HepG2 (cell line): ENCODE results near the gene INPP5K. TPM values are rescaled to one million over a fixed set of nuclear protein-coding genes. Genes with fewer than 3 reads are reported as not detected.
A peak's percentile ranks its signal among the peaks of the same experiment; 100 is the strongest.

Experiments
- BCL6 ChIP-seq: IDR thresholded peaks from 2 replicates; pipeline ENCODE4 v1.6.1; 2016; ENCODE audit warnings: missing genetic modification reagents, missing compliant biosample characterization
- DZIP1 ChIP-seq: sonication (generic); formaldehyde crosslinking; IDR thresholded peaks from 2 replicates; pipeline ENCODE4 v1.5.0; 2020; ENCODE audit warnings: mild to moderate bottlenecking, missing genetic modification reagents
- EEA1 ChIP-seq: sonication (generic); formaldehyde crosslinking; IDR thresholded peaks from 2 replicates; pipeline ENCODE4 v1.5.1; 2020; ENCODE audit warnings: mild to moderate bottlenecking, missing genetic modification reagents, borderline replicate concordance
- IRF9 ChIP-seq: sonication (generic); formaldehyde crosslinking; IDR thresholded peaks from 2 replicates; pipeline ENCODE4 v1.8.0; 2022; ENCODE audit warnings: missing genetic modification reagents, mild to moderate bottlenecking, borderline replicate concordance
- SMARCE1 ChIP-seq: fragments of 450-650 bp; IDR thresholded peaks from 2 replicates; pipeline ENCODE4 v1.6.1; 2017; ENCODE audit warnings: borderline replicate concordance
- SP2 ChIP-seq: sonication (generic); formaldehyde crosslinking; IDR thresholded peaks from 2 replicates; pipeline ENCODE4 v1.5.1; 2020; ENCODE audit warnings: mild to moderate bottlenecking, missing genetic modification reagents
- SYNCRIP ChIP-seq: fragments of 200-400 bp; formaldehyde crosslinking; IDR thresholded peaks from 2 replicates; pipeline ENCODE4 v1.6.1; 2018; ENCODE audit warnings: mild to moderate bottlenecking, low read depth, low read length; ENCODE audit not compliant: insufficient read depth
- TFDP1 ChIP-seq: IDR thresholded peaks from 2 replicates; pipeline ENCODE4 v1.6.1; 2016; ENCODE audit warnings: missing compliant biosample characterization, missing genetic modification reagents, borderline replicate concordance
- TSC22D2 ChIP-seq: sonication (generic); formaldehyde crosslinking; IDR thresholded peaks from 2 replicates; pipeline ENCODE4 v1.5.1; 2020; ENCODE audit warnings: missing genetic modification reagents, mild to moderate bottlenecking, borderline replicate concordance
- YY1 ChIP-seq: IDR thresholded peaks from 2 replicates; pipeline ENCODE4 v1.6.1; 2011; ENCODE audit warnings: low read length, low read depth, moderate library complexity, mild to moderate bottlenecking; ENCODE audit not compliant: insufficient read depth, insufficient replicate concordance
- ZHX1 ChIP-seq: sonication (generic); formaldehyde crosslinking; IDR thresholded peaks from 2 replicates; pipeline ENCODE4 v1.8.1; 2022; ENCODE audit warnings: low read depth, mild to moderate bottlenecking, missing genetic modification reagents
- ZNF331 ChIP-seq: sonication (generic); formaldehyde crosslinking; IDR thresholded peaks from 2 replicates; pipeline ENCODE4 v1.4.0; 2020; ENCODE audit warnings: missing genetic modification reagents
- ZNF430 ChIP-seq: sonication (generic); formaldehyde crosslinking; IDR thresholded peaks from 2 replicates; pipeline ENCODE4 v1.9.0; 2021; ENCODE audit warnings: mild to moderate bottlenecking, missing genetic modification reagents
- ZNF547 ChIP-seq: sonication (generic); formaldehyde crosslinking; IDR thresholded peaks from 2 replicates; pipeline ENCODE4 v1.5.1; 2020; ENCODE audit warnings: mild to moderate bottlenecking, missing genetic modification reagents
- ZNF619 ChIP-seq: sonication (generic); formaldehyde crosslinking; IDR thresholded peaks from 2 replicates; pipeline ENCODE4 v1.4.0; 2020; ENCODE audit warnings: mild to moderate bottlenecking, missing genetic modification reagents
- ZNF704 ChIP-seq: sonication (generic); formaldehyde crosslinking; IDR thresholded peaks from 2 replicates; pipeline ENCODE4 v1.8.1; 2023; ENCODE audit warnings: mild to moderate bottlenecking, inconsistent platforms, moderate library complexity, missing genetic modification reagents, borderline replicate concordance
- polyA plus RNA-seq, 8 experiments: library from polyadenylated mRNA; depleted of rRNA in 3 of 8; stranded (reverse) in 7 of 8; unstranded in 1 of 8; fragments of >200 nt; fragmentation: Illumina TruSeq in 4 of 8; extraction: Trizol in 4 of 8; gene quantifications; 2 replicates each; pipeline versions ENCODE4 v1.2.1 to v1.2.3, GENCODE V29; 2011 to 2016; ENCODE audit warnings: low read depth in 4 of 8, missing spikeins in 1 of 8, mixed read lengths in 1 of 8; ENCODE audit not compliant: insufficient read depth in 1 of 8
- total RNA-seq, 5 experiments: library from RNA; depleted of rRNA; stranded (reverse); fragments of >200 nt; fragmentation: Illumina TruSeq; extraction: Trizol; gene quantifications; 2 replicates each; pipeline ENCODE4 v1.2.3, GENCODE V29; 2016; ENCODE audit warnings: low read depth in 1 of 5

INPP5K gene
- total and polyA plus RNA-seq, 2 of the 13 experiments (the other 11 are each of a cell fraction or from before 2014, with no cell fraction given): 4.8 to 9.6 TPM

GRCh38 chr17:1455797-1456599 is 60.4 kb downstream of the INPP5K start, which contains the start of gene CRK (continued):
- TF ChIP-seq DZIP1 (CRISPR knock-in tag): 0 out of 2 replicates have a peak, but pooled peaks have one; percentile 27
- TF ChIP-seq ZNF704 (CRISPR knock-in tag): peak; percentile 79; the same call in 1 of the 2 replicates
- peak; percentile 5; the same call in 1 of the 2 replicates for TF ChIP-seq BCL6 (CRISPR knock-in tag)
- peak; percentile 69; the same call in 1 of the 2 replicates for TF ChIP-seq ZHX1 (CRISPR knock-in tag)
- TF ChIP-seq YY1: peak; percentile 99
- TF ChIP-seq EEA1 (CRISPR knock-in tag): no peak; the same call in 1 of the 2 replicates
- TF ChIP-seq ZNF430 (CRISPR knock-in tag): peak; percentile 39; the same call in 1 of the 2 replicates
- no peak for TF ChIP-seq ZNF547
- TF ChIP-seq SYNCRIP: no peak
- TF ChIP-seq SP2: peak; percentile 69
- peak; percentile 25; the same call in 1 of the 2 replicates for TF ChIP-seq ZNF619 (CRISPR knock-in tag)
- peak; percentile 24; the same call in 1 of the 2 replicates for TF ChIP-seq TFDP1
- TF ChIP-seq IRF9: peak; percentile 64; the same call in 1 of the 2 replicates
- TF ChIP-seq TSC22D2 (CRISPR knock-in tag): 0 out of 2 replicates have a peak, but pooled peaks have one; percentile 14
- TF ChIP-seq SMARCE1: no peak
- TF ChIP-seq ZNF331 (CRISPR knock-in tag): peak; percentile 61; the same call in 1 of the 2 replicates
